ENCODE measurements around the gene IL1F10. TPM values are rescaled to one million over a fixed set of nuclear protein-coding genes. Genes with fewer than 3 reads are reported as not detected.

The IL1F10 gene
- total RNA-seq: not detected in 2 replicates
- polyA plus RNA-seq: not detected in 2 replicates

- no peak within 1 kb of the TSS for H3K4me3 ChIP-seq
- no peak within 1 kb of the TSS for H3K27ac ChIP-seq
- DNase-seq (ENCODE audit: low read depth in 1 of 2, low spot score in 1 of 2): no peak
- H3K36me3 ChIP-seq: no peaks in the 10 kb centered on the region
- TF ChIP-seq CTCF (IDR thresholded peaks at IDR 0.05; ENCODE audit: low read depth, low read length): no peak
- no peaks in the 10 kb centered on the region for H3K27me3 ChIP-seq
- H3K9me3 ChIP-seq (ENCODE audit: low read depth): no peaks in the 10 kb centered on the region
- H3K4me1 ChIP-seq (ENCODE audit: low read depth): no peaks in the 10 kb centered on the region
Measured at GRCh38 chr2:113067681-113068080, at the start of gene IL1F10. TSS of gene IL1F10 (plus strand) at chr2:113067970. CDS start at chr2:113072739, 4,769 bp downstream.

- no peaks in the 10 kb centered on the region for H3K4me1 ChIP-seq (ENCODE audit: low read depth)
- no peak for TF ChIP-seq CTCF (IDR thresholded peaks at IDR 0.05; ENCODE audit: low read depth, low read length)
- no peaks in the 10 kb centered on the region for H3K9me3 ChIP-seq (ENCODE audit: low read depth)
- H3K4me3 ChIP-seq: no peak overlapping the region
- H3K27ac ChIP-seq: no peak overlapping the region
- no peaks in the 10 kb centered on the region for H3K27me3 ChIP-seq
- no peak for DNase-seq (ENCODE audit: low read depth in 1 of 2, low spot score in 1 of 2)
- H3K36me3 ChIP-seq: no peaks in the 10 kb centered on the region
Measured at GRCh38 chr2:113018509-113018908, 49.3 kb upstream of the IL1F10 start.

- no peak for DNase-seq (ENCODE audit: low read depth in 1 of 2, low spot score in 1 of 2)
- TF ChIP-seq CTCF (IDR thresholded peaks at IDR 0.05; ENCODE audit: low read depth, low read length): no peak
- Histone ChIP-seq H3K9me3 (ENCODE audit: low read depth) (no peaks in the 10 kb centered on the region), H3K4me1 (ENCODE audit: low read depth) (no peaks in the 10 kb centered on the region), H3K36me3 (no peaks in the 10 kb centered on the region), H3K27me3 (no peaks in the 10 kb centered on the region), H3K27ac (no peak overlapping the region), H3K4me3 (no peak overlapping the region)
Measured at GRCh38 chr2:113021312-113021711, 46.5 kb upstream of the IL1F10 start.

- no peaks in the 10 kb centered on the region for H3K27me3 ChIP-seq
- DNase-seq (ENCODE audit: low read depth in 1 of 2, low spot score in 1 of 2): no peak
- H3K27ac ChIP-seq: no peak overlapping the region
- TF ChIP-seq CTCF (IDR thresholded peaks at IDR 0.05; ENCODE audit: low read depth, low read length): no peak
- H3K9me3 ChIP-seq (ENCODE audit: low read depth): no peaks in the 10 kb centered on the region
- no peaks in the 10 kb centered on the region for H3K36me3 ChIP-seq
- no peaks in the 10 kb centered on the region for H3K4me1 ChIP-seq (ENCODE audit: low read depth)
- no peak overlapping the region for H3K4me3 ChIP-seq
Measured at GRCh38 chr2:113024764-113025163, 43.0 kb upstream of the IL1F10 start.

GRCh38 chr2:113025737-113026136, 42.0 kb upstream of the IL1F10 start:
- no peaks in the 10 kb centered on the region for H3K27me3 ChIP-seq
- no peaks in the 10 kb centered on the region for H3K4me1 ChIP-seq (ENCODE audit: low read depth)
- TF ChIP-seq CTCF (IDR thresholded peaks at IDR 0.05; ENCODE audit: low read depth, low read length): no peak
- no peaks in the 10 kb centered on the region for H3K9me3 ChIP-seq (ENCODE audit: low read depth)
- no peaks in the 10 kb centered on the region for H3K36me3 ChIP-seq
- H3K27ac ChIP-seq: no peak overlapping the region
- H3K4me3 ChIP-seq: no peak overlapping the region
- no peak for DNase-seq (ENCODE audit: low read depth in 1 of 2, low spot score in 1 of 2)

- no peak overlapping the region for H3K27ac ChIP-seq
- no peak for TF ChIP-seq CTCF (IDR thresholded peaks at IDR 0.05; ENCODE audit: low read depth, low read length)
- no peaks in the 10 kb centered on the region for H3K9me3 ChIP-seq (ENCODE audit: low read depth)
- H3K4me1 ChIP-seq (ENCODE audit: low read depth): no peaks in the 10 kb centered on the region
- no peak overlapping the region for H3K4me3 ChIP-seq
- DNase-seq (ENCODE audit: low read depth in 1 of 2, low spot score in 1 of 2): no peak
- no peaks in the 10 kb centered on the region for H3K36me3 ChIP-seq
- H3K27me3 ChIP-seq: no peaks in the 10 kb centered on the region
Measured at GRCh38 chr2:113027691-113028090, 40.1 kb upstream of the IL1F10 start.

Measured in cardiac muscle cell (in vitro differentiated cells and primary cell).